Testis (tissue), 3 donors: ENCODE measurements around the gene SHQ1. TPM values are rescaled to one million over a fixed set of nuclear protein-coding genes. Genes with fewer than 3 reads are reported as not detected.
"Not testable (repeated sequence)": the region's sequence is repeated elsewhere in the genome, so short reads cannot be mapped to it uniquely, and the experiment has no call there.

ENCODE experiments used
- DNase-seq: peaks from one replicate; pipeline ENCODE4 v3.0.0-alpha.2; 2019
- H3K27ac ChIP-seq, 2 donors: fragments of 200-600 bp; sonication (generic); one replicate each; pipeline ENCODE4 v1.5.1; 2019
- H3K27me3 ChIP-seq: fragments of 200-600 bp; sonication (generic); one replicate; pipeline ENCODE4 v1.5.1; 2019
- H3K36me3 ChIP-seq: fragments of 200-600 bp; sonication (generic); one replicate; pipeline ENCODE4 v1.5.1; 2017; ENCODE audit warnings: low read depth; ENCODE audit errors: missing control alignments
- H3K4me1 ChIP-seq: fragments of 200-600 bp; sonication (generic); one replicate; pipeline ENCODE4 v1.5.1; 2019
- H3K4me3 ChIP-seq, 2 donors: fragments of 200-600 bp; sonication (generic); one replicate each; pipeline ENCODE4 v1.5.1; 2017 to 2019
- H3K9me3 ChIP-seq: fragments of 200-600 bp; sonication (generic); one replicate; pipeline ENCODE4 v1.5.1; 2017
- POLR2A ChIP-seq: fragments of 450-650 bp; IDR thresholded peaks from one replicate; pipeline ENCODE4 v1.6.1; 2017; ENCODE audit warnings: antibody characterized with exemption, mild to moderate bottlenecking, moderate library complexity
- WGBS, 2 donors: methylation state at CpG; one replicate each; pipeline ENCODE4 v1.1.5; 2018; 5-methylcytosine and 5-hydroxymethylcytosine counted together
- intact Hi-C: fragments of 100-400 bp; cut with DNase I; formaldehyde crosslinking; loops from one replicate; pipeline ENCODE4 v1.15.1; 2023; ENCODE audit warnings: low total_unique reads
- polyA plus RNA-seq: library from polyadenylated mRNA; stranded (reverse); fragments of 350-450 nt; fragmentation: Illumina TruSeq; extraction: RNeasy Lipid Tissue Mini Kit (QIAGEN cat#74804); gene quantifications from one replicate; pipeline ENCODE4 v1.2.3, GENCODE V29; 2014; ENCODE audit warnings: low read depth, low replicate concordance; ENCODE audit not compliant: insufficient read depth
- total RNA-seq, 2 donors: library from RNA; depleted of rRNA; stranded (reverse); fragments of >200 nt; gene quantifications; one replicate each; pipeline ENCODE4 v1.2.3, GENCODE V29; 2016
- TF ChIP-seq, protein P1 (sequence below), 3 experiments: fragments of 450-650 bp in 2 of 3; fragments of 200-600 bp in 1 of 3; sonication (generic) in 1 of 3; IDR thresholded peaks; one replicate each; pipeline ENCODE4 v1.5.1; 2016 to 2019; ENCODE audit warnings: antibody characterized with exemption in 3 of 3, mild to moderate bottlenecking in 2 of 3, moderate library complexity in 1 of 3

The SHQ1 gene
- total and polyA plus RNA-seq, 3 donors from 2014 or later = 20.1 to 26.9 (median 21.2) TPM

DNA sequence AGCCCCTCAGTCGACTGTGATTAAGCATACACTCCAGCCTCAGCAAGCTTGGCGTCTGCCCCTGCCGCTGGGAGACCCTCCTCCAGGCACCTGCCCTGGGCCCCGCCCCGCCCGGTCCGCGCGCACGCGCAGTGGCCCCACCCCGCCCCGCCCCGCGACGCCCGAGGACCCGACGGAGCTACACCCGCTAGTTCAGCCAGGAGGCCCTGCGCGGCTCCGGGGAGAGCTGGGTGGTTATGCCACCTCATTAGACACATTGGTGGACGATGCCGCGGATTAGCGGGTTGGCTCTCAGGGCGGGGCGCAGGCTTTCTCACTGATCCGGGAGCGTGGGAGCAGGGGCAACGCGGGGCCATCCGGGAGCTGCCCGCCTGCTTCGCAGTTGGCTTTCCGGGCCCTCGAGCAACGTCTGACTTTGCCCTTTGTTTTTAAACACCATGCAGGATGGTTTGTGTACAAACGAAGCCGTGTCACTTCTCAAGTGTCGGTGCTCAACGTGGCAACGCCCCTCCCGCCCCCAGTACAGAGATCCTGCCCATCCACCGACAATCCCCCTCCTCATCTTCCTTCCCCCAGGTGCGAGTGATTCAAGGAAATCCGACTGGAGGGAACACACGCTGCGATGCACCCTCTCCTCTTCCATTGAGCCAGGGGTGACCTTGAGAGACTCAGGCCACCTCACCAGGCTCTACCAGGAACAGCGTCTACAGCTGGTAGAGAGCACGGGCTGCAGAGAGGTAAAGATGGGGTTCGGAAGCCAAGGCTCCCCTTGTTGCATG lies 109.3 kb downstream of the SHQ1 start:
- 8 to 10% methylated on average over 23 to 51 of the region's 53 CpGs for WGBS, 2 donors
- no peaks in the 10 kb centered on the region for H3K4me1 ChIP-seq
- no peaks in the 10 kb centered on the region for H3K27me3 ChIP-seq
- H3K9me3 ChIP-seq = no peaks in the 10 kb centered on the region
- peak; percentile 67 for DNase-seq
- intact Hi-C loops = no loop called here
- peak overlapping the region in 1 of 2 donors; percentile 24 for H3K27ac ChIP-seq
- no peaks in the 10 kb centered on the region for H3K36me3 ChIP-seq
- H3K4me3 ChIP-seq = peak overlapping the region; percentile 50 to 65
- TF ChIP-seq, protein P1, sequence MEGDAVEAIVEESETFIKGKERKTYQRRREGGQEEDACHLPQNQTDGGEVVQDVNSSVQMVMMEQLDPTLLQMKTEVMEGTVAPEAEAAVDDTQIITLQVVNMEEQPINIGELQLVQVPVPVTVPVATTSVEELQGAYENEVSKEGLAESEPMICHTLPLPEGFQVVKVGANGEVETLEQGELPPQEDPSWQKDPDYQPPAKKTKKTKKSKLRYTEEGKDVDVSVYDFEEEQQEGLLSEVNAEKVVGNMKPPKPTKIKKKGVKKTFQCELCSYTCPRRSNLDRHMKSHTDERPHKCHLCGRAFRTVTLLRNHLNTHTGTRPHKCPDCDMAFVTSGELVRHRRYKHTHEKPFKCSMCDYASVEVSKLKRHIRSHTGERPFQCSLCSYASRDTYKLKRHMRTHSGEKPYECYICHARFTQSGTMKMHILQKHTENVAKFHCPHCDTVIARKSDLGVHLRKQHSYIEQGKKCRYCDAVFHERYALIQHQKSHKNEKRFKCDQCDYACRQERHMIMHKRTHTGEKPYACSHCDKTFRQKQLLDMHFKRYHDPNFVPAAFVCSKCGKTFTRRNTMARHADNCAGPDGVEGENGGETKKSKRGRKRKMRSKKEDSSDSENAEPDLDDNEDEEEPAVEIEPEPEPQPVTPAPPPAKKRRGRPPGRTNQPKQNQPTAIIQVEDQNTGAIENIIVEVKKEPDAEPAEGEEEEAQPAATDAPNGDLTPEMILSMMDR (IDR thresholded peaks at IDR 0.05) = no peak
- no peak for TF ChIP-seq POLR2A

DNA sequence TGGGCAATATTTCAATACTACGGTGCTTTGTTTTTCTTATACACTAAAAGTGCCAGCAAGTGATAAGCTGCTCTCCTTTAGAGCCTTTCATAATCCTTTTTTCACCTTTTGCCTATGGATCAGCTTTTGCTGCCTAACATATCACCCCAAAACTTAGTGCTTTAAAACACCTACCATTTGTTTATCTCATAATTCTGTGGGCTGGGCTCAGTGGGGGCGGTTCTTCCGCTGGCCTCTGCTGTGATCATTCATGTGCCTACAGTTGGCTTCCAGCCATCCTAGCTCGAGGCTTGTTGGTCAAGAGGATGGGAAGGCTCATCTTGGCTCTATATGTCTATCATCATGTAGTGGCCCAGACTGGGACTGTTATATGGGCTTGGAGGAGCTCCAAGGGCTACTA lies 113.2 kb downstream of the SHQ1 start:
- H3K9me3 ChIP-seq, intact Hi-C loops, DNase-seq, H3K27ac ChIP-seq, H3K4me3 ChIP-seq, H3K4me1 ChIP-seq, H3K36me3 ChIP-seq, H3K27me3 ChIP-seq: not testable (repeated sequence)
- WGBS, 2 donors = 94 to 98% methylated on average over 4 of the region's 4 CpGs

DNA sequence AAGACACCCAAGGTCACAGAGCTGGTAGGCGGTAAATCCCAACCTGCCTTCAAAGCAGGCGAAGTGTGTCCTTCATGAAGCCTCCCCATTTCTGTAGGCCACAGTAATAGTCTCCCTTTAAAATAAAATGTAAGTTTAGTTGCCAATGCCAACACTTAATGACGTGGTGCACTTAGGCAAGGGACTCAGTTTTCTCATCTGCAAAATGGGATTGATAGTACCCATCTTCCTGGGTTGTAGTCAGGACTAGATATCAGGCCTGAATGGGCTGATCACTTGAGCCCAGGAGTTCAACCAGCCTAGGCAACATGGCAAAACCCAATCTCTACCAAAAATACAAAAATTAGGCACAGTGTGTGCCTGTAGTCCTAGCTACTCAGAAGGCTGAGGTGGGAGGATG lies 114.6 kb downstream of the SHQ1 start:
- DNase-seq = no peak
- Histone ChIP-seq H3K9me3 (no peaks in the 10 kb centered on the region), H3K4me3 (no peak overlapping the region), H3K27ac (no peak overlapping the region), H3K36me3 (no peaks in the 10 kb centered on the region), H3K27me3 (no peaks in the 10 kb centered on the region), H3K4me1 (no peaks in the 10 kb centered on the region)
- 93 to 94% methylated on average over 3 of the region's 3 CpGs for WGBS, 2 donors
- intact Hi-C loops = no loop called here
- no peak for TF ChIP-seq POLR2A
- TF ChIP-seq, protein P1 (IDR thresholded peaks at IDR 0.05) = no peak

DNA sequence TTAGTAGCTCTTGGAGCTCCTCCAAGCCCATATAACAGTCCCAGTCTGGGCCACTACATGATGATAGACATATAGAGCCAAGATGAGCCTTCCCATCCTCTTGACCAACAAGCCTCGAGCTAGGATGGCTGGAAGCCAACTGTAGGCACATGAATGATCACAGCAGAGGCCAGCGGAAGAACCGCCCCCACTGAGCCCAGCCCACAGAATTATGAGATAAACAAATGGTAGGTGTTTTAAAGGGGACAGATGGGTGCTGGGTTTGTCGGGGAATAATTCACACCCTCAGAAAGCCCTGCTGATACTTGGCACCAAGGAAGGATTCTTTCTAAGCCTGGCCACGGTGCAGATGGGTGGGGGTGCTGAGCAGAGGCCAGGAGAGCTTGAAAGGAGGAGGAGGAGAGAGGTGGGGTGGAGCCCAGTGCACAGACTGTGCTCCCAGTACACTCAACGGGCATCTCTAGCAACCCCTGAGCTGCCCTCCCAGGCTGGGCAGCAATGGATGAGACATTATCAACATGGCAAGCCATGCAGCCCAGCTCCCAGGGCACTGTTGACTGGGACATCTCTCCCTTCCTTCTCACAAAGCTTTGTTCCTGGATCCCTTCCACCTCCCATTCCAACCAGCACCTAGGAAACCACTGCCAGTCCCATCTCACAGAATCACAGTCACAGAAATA lies 115.4 kb downstream of the SHQ1 start:
- H3K4me1 ChIP-seq, DNase-seq, H3K27ac ChIP-seq, H3K4me3 ChIP-seq, intact Hi-C loops, H3K36me3 ChIP-seq, H3K9me3 ChIP-seq, H3K27me3 ChIP-seq: not testable (repeated sequence)
- WGBS, 2 donors = 93 to 97% methylated on average over 5 to 6 of the region's 6 CpGs

DNA sequence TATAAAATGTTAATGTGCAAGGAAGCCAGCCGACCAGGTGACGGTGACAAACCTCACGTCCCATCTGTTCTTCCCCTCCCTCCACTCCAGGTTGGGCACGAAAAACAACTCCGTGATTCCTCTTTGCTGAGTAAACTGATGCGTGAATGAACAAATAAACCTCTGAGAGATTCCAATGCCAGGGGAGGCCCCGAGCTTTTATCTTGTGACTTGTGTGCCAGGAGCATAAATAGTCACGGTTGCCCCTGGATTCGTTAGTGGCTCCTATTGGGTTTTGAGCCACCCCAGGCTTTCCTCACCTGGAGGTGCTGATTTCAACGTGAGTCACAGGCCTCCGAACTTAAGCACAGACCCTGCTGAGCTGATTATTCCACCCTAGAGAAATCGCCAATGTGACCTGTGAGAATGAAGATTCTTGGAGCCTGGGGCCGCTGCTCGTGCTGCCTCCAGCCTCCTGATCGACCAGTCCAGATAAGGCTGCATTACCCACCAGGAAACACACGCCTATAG lies 119.2 kb downstream of the SHQ1 start:
- no peaks in the 10 kb centered on the region for H3K9me3 ChIP-seq
- H3K36me3 ChIP-seq = no peaks in the 10 kb centered on the region
- no peaks in the 10 kb centered on the region for H3K4me1 ChIP-seq
- no peak overlapping the region for H3K4me3 ChIP-seq
- no peak for DNase-seq
- no peak for TF ChIP-seq POLR2A
- TF ChIP-seq, protein P1 (IDR thresholded peaks at IDR 0.05) = no peak
- intact Hi-C loops = no loop called here
- H3K27me3 ChIP-seq = no peaks in the 10 kb centered on the region
- 79 to 82% methylated on average over 16 of the region's 16 CpGs for WGBS, 2 donors
- H3K27ac ChIP-seq = no peak overlapping the region
